GM21576 (cell line): ENCODE measurements around the gene CXCR6.
A peak's percentile ranks its signal among the peaks of the same experiment; 100 is the strongest.

Experiments
- ATAC-seq: cut with Tn5 transposase; IDR thresholded peaks from one replicate; pipeline ENCODE4 v1.9.1; 2021; ENCODE audit warnings: mild to moderate bottlenecking, moderate library complexity; ENCODE audit not compliant: unreplicated experiment

CXCR6 gene

DNA sequence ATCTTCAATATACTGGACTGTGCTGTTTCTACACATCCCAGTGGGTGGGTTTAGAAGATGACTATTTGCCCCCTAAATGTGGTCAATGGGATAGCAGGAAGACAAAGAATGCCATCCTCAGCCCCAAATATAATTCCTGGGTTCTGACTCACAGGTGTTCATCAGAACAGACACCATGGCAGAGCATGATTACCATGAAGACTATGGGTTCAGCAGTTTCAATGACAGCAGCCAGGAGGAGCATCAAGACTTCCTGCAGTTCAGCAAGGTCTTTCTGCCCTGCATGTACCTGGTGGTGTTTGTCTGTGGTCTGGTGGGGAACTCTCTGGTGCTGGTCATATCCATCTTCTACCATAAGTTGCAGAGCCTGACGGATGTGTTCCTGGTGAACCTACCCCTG, 3.0 kb downstream of the CXCR6 start:
- ATAC-seq: no peak

DNA sequence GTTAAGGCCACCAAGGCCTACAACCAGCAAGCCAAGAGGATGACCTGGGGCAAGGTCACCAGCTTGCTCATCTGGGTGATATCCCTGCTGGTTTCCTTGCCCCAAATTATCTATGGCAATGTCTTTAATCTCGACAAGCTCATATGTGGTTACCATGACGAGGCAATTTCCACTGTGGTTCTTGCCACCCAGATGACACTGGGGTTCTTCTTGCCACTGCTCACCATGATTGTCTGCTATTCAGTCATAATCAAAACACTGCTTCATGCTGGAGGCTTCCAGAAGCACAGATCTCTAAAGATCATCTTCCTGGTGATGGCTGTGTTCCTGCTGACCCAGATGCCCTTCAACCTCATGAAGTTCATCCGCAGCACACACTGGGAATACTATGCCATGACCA, 3.6 kb downstream of the CXCR6 start:
- ATAC-seq: no peak

DNA sequence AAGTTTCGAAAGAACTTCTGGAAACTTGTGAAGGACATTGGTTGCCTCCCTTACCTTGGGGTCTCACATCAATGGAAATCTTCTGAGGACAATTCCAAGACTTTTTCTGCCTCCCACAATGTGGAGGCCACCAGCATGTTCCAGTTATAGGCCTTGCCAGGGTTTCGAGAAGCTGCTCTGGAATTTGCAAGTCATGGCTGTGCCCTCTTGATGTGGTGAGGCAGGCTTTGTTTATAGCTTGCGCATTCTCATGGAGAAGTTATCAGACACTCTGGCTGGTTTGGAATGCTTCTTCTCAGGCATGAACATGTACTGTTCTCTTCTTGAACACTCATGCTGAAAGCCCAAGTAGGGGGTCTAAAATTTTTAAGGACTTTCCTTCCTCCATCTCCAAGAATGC, 4.1 kb downstream of the CXCR6 start:
- ATAC-seq: no peak

DNA sequence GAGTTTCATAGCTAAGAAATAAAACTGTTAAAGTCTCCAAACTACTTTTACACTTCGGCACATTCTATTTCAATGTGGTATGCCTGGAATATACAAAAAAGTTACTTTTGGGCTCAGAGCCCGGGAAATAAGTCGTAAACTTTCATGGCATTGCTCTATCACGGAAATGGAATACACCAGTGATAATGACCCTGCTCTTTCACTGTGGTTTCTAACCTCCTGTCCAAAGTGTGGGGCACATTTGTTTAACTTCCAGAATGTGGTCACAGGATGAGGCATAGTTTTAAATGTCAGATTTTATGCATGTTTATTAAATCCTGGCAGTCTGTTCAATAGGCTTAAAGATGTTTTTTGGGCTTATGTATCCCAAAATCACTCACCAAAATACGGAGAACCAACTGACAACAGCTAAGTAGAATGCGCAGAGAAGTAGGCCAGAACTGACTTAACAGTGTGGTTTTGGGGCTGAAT, 5.1 kb downstream of the CXCR6 start:
- no peak for ATAC-seq

DNA sequence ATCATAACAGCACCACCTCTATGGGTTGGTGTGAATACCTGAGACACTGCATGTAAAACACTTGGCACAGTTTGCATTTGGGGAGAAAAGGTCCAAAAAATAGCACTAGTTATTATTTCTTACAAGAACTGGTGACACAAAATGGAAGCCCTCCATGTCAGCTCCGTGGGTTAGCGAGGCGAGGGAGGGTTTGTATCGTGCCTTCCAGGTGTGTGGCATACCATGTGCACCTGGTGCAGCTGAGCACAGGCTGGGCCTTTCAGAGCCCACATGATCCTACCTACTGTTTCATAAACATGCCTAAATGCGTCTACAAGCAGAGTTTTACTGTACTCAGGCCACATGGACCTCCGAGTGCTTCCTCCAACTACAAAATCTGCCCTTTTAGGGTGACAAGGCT, 5.6 kb downstream of the CXCR6 start:
- no peak for ATAC-seq

GRCh38 chr3:45949432-45949831, 6.2 kb downstream of the CXCR6 start:
- ATAC-seq: no peak

DNA sequence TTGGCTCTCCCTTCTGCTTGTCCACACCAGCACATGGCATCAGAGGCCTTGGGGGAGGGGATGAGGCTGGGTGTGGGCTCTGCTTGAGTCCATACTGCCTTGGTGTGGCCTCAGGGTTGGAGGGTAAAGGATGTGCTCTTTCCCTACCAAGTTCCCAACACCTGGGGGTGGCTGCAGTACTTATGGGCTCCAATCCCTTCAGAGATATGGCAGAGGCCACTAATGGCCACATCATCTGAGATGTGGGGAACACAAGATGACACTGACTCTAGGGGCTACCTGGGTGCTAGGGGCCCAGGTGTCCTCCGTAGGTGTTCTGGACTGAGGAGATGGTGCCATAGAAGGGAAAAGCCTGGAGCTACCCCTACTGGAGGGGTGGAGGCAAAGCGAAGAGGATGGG, 6.9 kb downstream of the CXCR6 start:
- ATAC-seq: no peak

DNA sequence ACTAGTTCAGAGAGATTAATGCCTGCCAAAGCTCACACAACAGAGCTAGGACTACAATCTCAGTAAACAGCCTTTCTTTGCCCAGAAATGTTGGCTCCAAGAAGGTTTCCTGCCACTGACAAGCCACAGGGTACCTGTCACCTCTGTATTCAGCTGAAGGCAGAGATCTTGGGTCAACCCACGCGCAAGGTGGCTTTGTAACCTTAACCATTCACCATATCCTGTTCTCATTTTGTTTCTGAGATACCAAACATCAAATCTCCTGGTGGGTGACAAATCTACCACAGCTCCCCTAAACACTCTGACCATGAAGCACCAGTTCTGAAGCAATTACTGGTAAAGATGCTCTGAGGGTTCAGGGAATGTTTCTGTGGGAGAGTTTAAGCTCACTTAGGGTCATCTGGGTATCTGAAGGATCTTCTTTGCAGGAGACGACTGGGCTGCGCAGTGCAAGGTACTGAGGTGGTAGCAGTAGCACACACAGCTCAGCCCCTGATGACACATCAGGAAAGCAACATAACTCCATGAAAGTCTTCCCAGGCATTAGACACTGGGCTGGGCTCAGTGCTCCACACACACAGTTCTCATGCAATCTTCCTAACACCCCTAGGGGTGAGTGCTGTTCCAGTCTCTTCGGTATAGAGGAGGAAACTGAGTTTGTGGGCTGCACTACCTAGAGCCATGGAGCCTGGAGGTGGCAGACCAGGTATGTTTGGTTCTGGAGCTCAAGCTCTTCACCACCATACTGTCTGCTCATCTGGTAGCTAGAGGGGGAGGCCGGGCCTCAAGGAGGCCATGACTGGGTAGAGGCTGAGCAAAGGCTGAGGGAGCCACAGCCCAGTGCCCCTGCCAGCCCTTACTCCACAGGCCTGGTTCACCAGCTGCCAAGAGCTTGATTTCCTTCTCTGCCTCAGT, 7.7 kb downstream of the CXCR6 start:
- ATAC-seq: no peak

DNA sequence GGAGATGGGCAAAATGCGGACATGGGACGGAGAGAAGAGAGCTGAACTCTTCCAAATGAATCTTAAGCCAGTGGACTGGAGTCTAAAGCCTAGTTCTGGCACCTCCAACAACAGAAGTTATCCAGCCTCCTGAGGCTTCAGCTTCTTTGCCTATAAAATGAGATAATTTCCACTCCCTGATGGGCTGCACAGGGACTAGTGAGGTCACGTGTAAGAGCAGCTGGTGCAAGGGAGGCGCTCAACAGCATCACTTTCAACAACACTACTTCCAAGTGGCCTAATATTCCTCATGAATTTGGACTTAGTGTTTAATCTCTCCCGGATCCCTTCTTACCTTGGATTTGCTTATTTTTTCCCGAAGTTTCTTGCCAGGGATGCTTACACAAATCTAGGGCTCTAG, 8.7 kb downstream of the CXCR6 start:
- no peak for ATAC-seq

GRCh38 chr3:45952456-45952855, 9.2 kb downstream of the CXCR6 start:
- ATAC-seq: no peak

DNA sequence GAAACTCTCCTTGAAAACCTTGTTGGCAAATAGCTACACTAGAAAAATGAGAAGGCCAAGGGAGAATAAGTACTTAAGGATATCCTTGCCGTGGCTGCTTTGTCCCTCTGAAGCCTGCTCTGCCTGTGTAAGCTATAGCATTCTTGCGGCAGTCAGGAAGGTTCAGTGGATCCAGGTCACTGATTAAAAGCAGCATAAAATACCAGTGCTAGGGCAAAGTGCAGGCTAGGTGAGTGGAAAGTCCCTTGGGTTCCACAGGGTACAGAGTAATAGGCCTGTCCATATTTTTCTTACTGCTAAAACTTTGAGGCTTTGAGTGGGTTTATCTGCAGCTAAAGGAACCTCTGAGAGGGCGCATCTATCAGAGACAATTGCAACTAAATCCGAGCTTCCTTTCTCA, 10.3 kb downstream of the CXCR6 start:
- no peak for ATAC-seq

DNA sequence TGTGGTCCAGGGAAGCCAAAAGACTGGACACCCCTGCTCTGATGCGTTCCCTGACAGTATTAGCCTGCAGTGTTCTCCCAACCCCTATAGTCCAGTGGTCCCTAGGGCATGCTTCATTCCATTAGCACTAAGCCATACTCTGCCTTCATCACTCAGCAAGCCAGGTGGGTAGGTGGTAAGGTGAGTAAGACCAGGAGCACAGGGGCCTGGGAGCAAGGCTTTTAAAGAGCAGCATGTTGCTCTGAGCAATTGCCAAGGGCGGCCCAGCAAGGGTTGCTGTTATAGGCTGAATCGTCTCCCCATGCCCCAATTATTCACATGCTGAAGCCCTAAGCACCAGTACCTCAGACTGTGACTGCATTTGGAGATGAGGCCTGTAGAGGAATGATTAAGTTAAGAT, 11.0 kb downstream of the CXCR6 start:
- no peak for ATAC-seq

GRCh38 chr3:45955017-45955647, 11.9 kb downstream of the CXCR6 start:
- ATAC-seq: no peak

GRCh38 chr3:45955706-45956105, 12.4 kb downstream of the CXCR6 start:
- no peak for ATAC-seq

GRCh38 chr3:45957586-45957985, 14.3 kb downstream of the CXCR6 start:
- no peak for ATAC-seq

- ATAC-seq: no peak
Observed at GRCh38 chr3:45958321-45958791, 15.1 kb downstream of the CXCR6 start.

GRCh38 chr3:45959201-45959600, 15.9 kb downstream of the CXCR6 start:
- no peak for ATAC-seq

GRCh38 chr3:45960289-45960688, 17.0 kb downstream of the CXCR6 start:
- no peak for ATAC-seq

GRCh38 chr3:45962033-45962432, 18.8 kb downstream of the CXCR6 start:
- no peak for ATAC-seq

GRCh38 chr3:45964139-45964538, 20.9 kb downstream of the CXCR6 start:
- peak; percentile 56 for ATAC-seq

DNA sequence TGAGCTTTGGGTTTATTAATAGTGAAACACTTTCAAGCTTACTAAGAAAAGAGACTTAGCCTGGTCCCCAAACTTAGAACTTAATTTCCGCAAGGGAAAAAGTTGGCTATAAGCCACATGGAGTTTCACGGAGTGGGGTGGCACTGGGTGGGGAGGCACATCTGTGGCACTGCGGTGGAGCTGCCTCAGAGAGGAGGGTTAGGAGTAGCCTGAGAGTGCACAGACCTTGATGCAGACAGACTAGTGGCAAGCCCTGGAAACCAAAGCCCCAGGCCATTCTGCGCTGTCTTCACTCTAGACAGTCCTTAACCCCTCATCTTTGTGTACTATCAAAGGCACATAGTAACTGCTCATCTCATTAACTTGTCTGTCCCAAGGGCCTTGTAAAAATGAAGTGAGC, 22.0 kb downstream of the CXCR6 start:
- ATAC-seq: no peak

DNA sequence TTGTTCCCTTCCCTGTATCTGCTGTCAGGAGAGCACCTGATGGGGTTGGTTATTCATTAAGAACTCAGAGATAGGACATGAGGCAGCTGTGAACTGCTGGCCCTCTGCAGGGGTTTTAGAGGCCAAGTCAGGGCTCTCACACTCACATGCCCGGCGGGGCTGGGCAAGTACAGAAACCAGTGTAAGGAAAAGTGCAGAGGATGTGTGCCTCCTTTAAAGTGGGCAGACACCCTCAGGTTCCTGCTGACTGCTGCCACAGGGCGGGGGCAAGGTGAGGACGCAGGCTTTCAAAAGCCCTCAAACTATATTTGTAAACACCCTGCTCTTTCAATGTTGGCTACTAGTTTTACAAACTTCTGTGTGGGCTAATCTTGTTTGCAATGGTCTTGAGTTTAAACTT, 22.4 kb downstream of the CXCR6 start:
- no peak for ATAC-seq
